Panc1 (cell line): ENCODE data around the gene TIAM2. TPM values are rescaled to one million over a fixed set of nuclear protein-coding genes. Genes with fewer than 3 reads are reported as not detected.

ENCODE experiments used
- ATAC-seq: fragments of 200-7000 bp; cut with Tn5 transposase; 2 replicates; pipeline ENCODE4 v1.9.1; 2020; ENCODE audit warnings: mild to moderate bottlenecking, moderate library complexity
- BruUV-seq: library from RNA; stranded (reverse); fragments of 400-500 nt; replicated peaks from 2 replicates; lab custom pipeline; 2021; lab: Mats Ljungman, UMichigan
- CTCF ChIA-PET: fragments of 300-600 bp; sonication (Branson Sonifier 250); formaldehyde crosslinking; loops from one replicate; lab custom pipeline; 2022; ENCODE audit warnings: antibody characterized with exemption; lab: Charles Lee
- POLR2A ChIA-PET: fragments of 300-600 bp; sonication (Branson Sonifier 250); formaldehyde crosslinking; loops from one replicate; lab custom pipeline; 2022; ENCODE audit warnings: antibody characterized with exemption; lab: Charles Lee
- DNase-seq: peaks from one replicate; pipeline ENCODE4 v3.0.0-alpha.2; 2010; ENCODE audit warnings: low read depth, low spot score
- H3K27ac ChIP-seq: 2 replicates; pipeline ENCODE4 v1.5.1; 2011; ENCODE audit warnings: mild to moderate bottlenecking, low read length, inconsistent platforms
- H3K27me3 ChIP-seq: fragments of 200-500 bp; sonication (Bioruptor generic); 2 replicates; pipeline ENCODE4 v1.6.0; 2014; ENCODE audit warnings: low read length, inconsistent platforms; ENCODE audit not compliant: control insufficient read depth, insufficient read depth
- H3K36me3 ChIP-seq: fragments of 200-500 bp; sonication (Bioruptor generic); 2 replicates; pipeline ENCODE4 v1.5.1; 2014; ENCODE audit warnings: inconsistent platforms, mild to moderate bottlenecking, low read length, moderate library complexity; ENCODE audit not compliant: control insufficient read depth, insufficient read depth
- H3K4me1 ChIP-seq: 2 replicates; pipeline ENCODE4 v1.5.1; 2011; ENCODE audit warnings: inconsistent platforms, mild to moderate bottlenecking, low read length, moderate library complexity; ENCODE audit not compliant: control insufficient read depth, insufficient read depth
- H3K4me3 ChIP-seq, 2 experiments: 2 replicates each; pipeline ENCODE4 v1.5.1; 2011 to 2012; ENCODE audit warnings: low read depth in 2 of 2, low read length in 2 of 2, mild to moderate bottlenecking in 2 of 2, inconsistent platforms in 1 of 2, moderate library complexity in 1 of 2
- H3K9me3 ChIP-seq: fragments of 200-500 bp; sonication (Bioruptor generic); 2 replicates; pipeline ENCODE4 v1.5.1; 2014; ENCODE audit warnings: low read depth, mild to moderate bottlenecking, inconsistent platforms, low read length, moderate library complexity; ENCODE audit not compliant: control insufficient read depth, insufficient read depth
- POLR2AphosphoS5 ChIP-seq: IDR thresholded peaks from 2 replicates; pipeline ENCODE4 v1.6.1; 2012; ENCODE audit warnings: mild to moderate bottlenecking, low read depth, low read length, moderate library complexity
- SIN3A ChIP-seq: IDR thresholded peaks from 2 replicates; pipeline ENCODE4 v1.6.1; 2012; ENCODE audit warnings: low read depth, mild to moderate bottlenecking, low read length, moderate library complexity, borderline replicate concordance; ENCODE audit not compliant: insufficient read depth
- TCF7L2 ChIP-seq: IDR thresholded peaks from 2 replicates; pipeline ENCODE4 v1.6.1; 2011; ENCODE audit warnings: mild to moderate bottlenecking, low read depth, low read length, inconsistent platforms
- in situ Hi-C: cut with HindIII; loops from 2 replicates; pipeline ENCODE4 v1.10.0; 2016; ENCODE audit warnings: low sequenced_read_pairs, low pct_unique_long_range_greater_than_20kb
- intact Hi-C: fragments of 100-400 bp; cut with micrococcal nuclease; formaldehyde crosslinking; loops from one replicate; pipeline ENCODE4 v1.10.0; 2022; ENCODE audit not compliant: unreplicated experiment
- total RNA-seq: library from RNA; stranded (reverse); gene quantifications from one replicate; pipeline ENCODE4 v1.2.1, GENCODE V29; 2021; ENCODE audit not compliant: unreplicated experiment
- TF ChIP-seq, protein P1 (sequence below), 2 experiments: IDR thresholded peaks; 2 replicates each; pipeline ENCODE4 v1.6.1; 2011 to 2012; ENCODE audit warnings: low read depth in 2 of 2, control low read depth in 1 of 2, low read length in 1 of 2, mild to moderate bottlenecking in 1 of 2, moderate library complexity in 1 of 2; ENCODE audit not compliant: insufficient read depth in 1 of 2
- TF ChIP-seq, protein P2 (sequence below): fragments of 450-650 bp; IDR thresholded peaks from 2 replicates; pipeline ENCODE4 v1.5.1; 2017; ENCODE audit warnings: mild to moderate bottlenecking

The TIAM2 gene
- total RNA-seq, 1 experiment from 2014 or later, result 14.9 TPM

- no peaks in the 10 kb centered on the region for H3K9me3 ChIP-seq
- no peak for DNase-seq
- ATAC-seq, result peak; percentile 42; the same call in 1 of the 2 replicates
- POLR2A ChIA-PET, result no interaction called here
- no TSS peak for BruUV-seq
- peak overlapping the region; percentile 51; the same call in 1 of the 2 replicates for H3K27ac ChIP-seq
- in situ Hi-C loops (no loop called here), intact Hi-C loops (no loop called here)
- H3K36me3 ChIP-seq, result no peaks in the 10 kb centered on the region
- CTCF ChIA-PET, result no interaction called here
- no peak for TF ChIP-seq TCF7L2
- no peak for TF ChIP-seq POLR2AphosphoS5
- TF ChIP-seq, protein P1, sequence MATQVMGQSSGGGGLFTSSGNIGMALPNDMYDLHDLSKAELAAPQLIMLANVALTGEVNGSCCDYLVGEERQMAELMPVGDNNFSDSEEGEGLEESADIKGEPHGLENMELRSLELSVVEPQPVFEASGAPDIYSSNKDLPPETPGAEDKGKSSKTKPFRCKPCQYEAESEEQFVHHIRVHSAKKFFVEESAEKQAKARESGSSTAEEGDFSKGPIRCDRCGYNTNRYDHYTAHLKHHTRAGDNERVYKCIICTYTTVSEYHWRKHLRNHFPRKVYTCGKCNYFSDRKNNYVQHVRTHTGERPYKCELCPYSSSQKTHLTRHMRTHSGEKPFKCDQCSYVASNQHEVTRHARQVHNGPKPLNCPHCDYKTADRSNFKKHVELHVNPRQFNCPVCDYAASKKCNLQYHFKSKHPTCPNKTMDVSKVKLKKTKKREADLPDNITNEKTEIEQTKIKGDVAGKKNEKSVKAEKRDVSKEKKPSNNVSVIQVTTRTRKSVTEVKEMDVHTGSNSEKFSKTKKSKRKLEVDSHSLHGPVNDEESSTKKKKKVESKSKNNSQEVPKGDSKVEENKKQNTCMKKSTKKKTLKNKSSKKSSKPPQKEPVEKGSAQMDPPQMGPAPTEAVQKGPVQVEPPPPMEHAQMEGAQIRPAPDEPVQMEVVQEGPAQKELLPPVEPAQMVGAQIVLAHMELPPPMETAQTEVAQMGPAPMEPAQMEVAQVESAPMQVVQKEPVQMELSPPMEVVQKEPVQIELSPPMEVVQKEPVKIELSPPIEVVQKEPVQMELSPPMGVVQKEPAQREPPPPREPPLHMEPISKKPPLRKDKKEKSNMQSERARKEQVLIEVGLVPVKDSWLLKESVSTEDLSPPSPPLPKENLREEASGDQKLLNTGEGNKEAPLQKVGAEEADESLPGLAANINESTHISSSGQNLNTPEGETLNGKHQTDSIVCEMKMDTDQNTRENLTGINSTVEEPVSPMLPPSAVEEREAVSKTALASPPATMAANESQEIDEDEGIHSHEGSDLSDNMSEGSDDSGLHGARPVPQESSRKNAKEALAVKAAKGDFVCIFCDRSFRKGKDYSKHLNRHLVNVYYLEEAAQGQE (IDR thresholded peaks at IDR 0.05; ENCODE audit: insufficient read depth in 1 of 2, low read depth in 2 of 2, low read length in 1 of 2), result no peak
- no peak for TF ChIP-seq SIN3A
- TF ChIP-seq, protein P2, sequence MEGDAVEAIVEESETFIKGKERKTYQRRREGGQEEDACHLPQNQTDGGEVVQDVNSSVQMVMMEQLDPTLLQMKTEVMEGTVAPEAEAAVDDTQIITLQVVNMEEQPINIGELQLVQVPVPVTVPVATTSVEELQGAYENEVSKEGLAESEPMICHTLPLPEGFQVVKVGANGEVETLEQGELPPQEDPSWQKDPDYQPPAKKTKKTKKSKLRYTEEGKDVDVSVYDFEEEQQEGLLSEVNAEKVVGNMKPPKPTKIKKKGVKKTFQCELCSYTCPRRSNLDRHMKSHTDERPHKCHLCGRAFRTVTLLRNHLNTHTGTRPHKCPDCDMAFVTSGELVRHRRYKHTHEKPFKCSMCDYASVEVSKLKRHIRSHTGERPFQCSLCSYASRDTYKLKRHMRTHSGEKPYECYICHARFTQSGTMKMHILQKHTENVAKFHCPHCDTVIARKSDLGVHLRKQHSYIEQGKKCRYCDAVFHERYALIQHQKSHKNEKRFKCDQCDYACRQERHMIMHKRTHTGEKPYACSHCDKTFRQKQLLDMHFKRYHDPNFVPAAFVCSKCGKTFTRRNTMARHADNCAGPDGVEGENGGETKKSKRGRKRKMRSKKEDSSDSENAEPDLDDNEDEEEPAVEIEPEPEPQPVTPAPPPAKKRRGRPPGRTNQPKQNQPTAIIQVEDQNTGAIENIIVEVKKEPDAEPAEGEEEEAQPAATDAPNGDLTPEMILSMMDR, result no peak
- H3K4me1 ChIP-seq, result no peaks in the 10 kb centered on the region
- H3K4me3 ChIP-seq, result no peak overlapping the region
- H3K27me3 ChIP-seq, result no peaks in the 10 kb centered on the region
These were observed 239.6 kb downstream of the TIAM2 start for GRCh38 chr6:155234687-155235086.

DNA sequence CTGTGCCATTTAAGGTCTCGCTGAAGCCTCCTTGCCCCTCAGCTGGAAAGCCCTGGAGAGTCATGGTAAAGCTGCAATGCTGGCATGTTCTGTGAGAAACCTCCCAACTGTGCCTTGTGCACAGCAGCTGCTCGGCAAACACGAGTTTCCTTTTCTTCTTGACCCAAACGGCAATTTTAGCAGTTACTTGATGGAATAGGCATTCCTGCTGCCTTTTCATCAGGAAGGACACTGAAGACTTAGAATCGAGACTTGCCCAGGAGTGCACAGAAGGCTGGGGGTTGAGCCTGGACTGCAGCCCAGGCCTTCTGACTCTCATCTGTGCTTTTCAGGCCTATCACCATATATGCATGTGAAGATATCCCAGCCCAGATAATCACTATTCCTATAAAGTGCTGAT is 240.0 kb downstream of the TIAM2 start:
- no peak for TF ChIP-seq SIN3A
- TF ChIP-seq, protein P2, result no peak
- no peak for TF ChIP-seq TCF7L2
- TF ChIP-seq, protein P1 (IDR thresholded peaks at IDR 0.05; ENCODE audit: insufficient read depth in 1 of 2, low read depth in 2 of 2, low read length in 1 of 2), result no peak
- TF ChIP-seq POLR2AphosphoS5, result no peak
- no peaks in the 10 kb centered on the region for H3K27me3 ChIP-seq
- H3K4me1 ChIP-seq, result no peaks in the 10 kb centered on the region
- H3K27ac ChIP-seq, result peak overlapping the region; percentile 51; the same call in 1 of the 2 replicates
- no peaks in the 10 kb centered on the region for H3K9me3 ChIP-seq
- ATAC-seq, result no peak
- intact Hi-C loops, result no loop called here
- no TSS peak for BruUV-seq
- in situ Hi-C loops, result no loop called here
- CTCF ChIA-PET, result no interaction called here
- no peaks in the 10 kb centered on the region for H3K36me3 ChIP-seq
- H3K4me3 ChIP-seq, result no peak overlapping the region
- POLR2A ChIA-PET, result no interaction called here
- no peak for DNase-seq
